MM.1S (cell line): ENCODE measurements around the gene MYO6.

Source experiments
- DNase-seq: peaks from one replicate; pipeline ENCODE4 v3.0.0-alpha.2; 2015
- H2AFZ ChIP-seq: fragments of 300-600 bp; sonication (generic); 2 replicates; pipeline ENCODE4 v1.6.0; 2016; ENCODE audit warnings: antibody characterized with exemption, low read length
- H3F3A ChIP-seq: fragments of 300-600 bp; sonication (generic); 2 replicates; pipeline ENCODE4 v1.6.1; 2016; ENCODE audit warnings: mild to moderate bottlenecking, antibody characterized with exemption, low read length, moderate library complexity, mixed read lengths; ENCODE audit not compliant: insufficient read depth
- H3K27ac ChIP-seq: fragments of 300-600 bp; sonication (generic); 2 replicates; pipeline ENCODE4 v1.5.1; 2016; ENCODE audit warnings: mild to moderate bottlenecking, low read length
- H3K27me3 ChIP-seq: fragments of 300-600 bp; sonication (generic); replicated peaks from 2 replicates; pipeline ENCODE4 v1.6.0; 2016; ENCODE audit warnings: low read length; ENCODE audit not compliant: insufficient read depth
- H3K36me3 ChIP-seq: fragments of 300-600 bp; sonication (generic); replicated peaks from 2 replicates; pipeline ENCODE4 v1.6.1; 2016; ENCODE audit warnings: mild to moderate bottlenecking, low read length, mixed read lengths; ENCODE audit not compliant: insufficient read depth
- H3K4me1 ChIP-seq: fragments of 300-600 bp; sonication (generic); 2 replicates; pipeline ENCODE4 v1.6.1; 2016; ENCODE audit warnings: low read length, mixed read lengths
- H3K4me2 ChIP-seq: fragments of 300-600 bp; sonication (generic); 2 replicates; pipeline ENCODE4 v1.6.0; 2016; ENCODE audit warnings: low read depth, low read length
- H3K4me3 ChIP-seq: fragments of 300-600 bp; sonication (generic); 2 replicates; pipeline ENCODE4 v1.5.1; 2016; ENCODE audit warnings: low read length, mixed read lengths
- H3K79me2 ChIP-seq: fragments of 300-600 bp; sonication (generic); 2 replicates; pipeline ENCODE4 v1.6.1; 2016; ENCODE audit warnings: mixed run types, low read length, mixed read lengths
- H3K9ac ChIP-seq: fragments of 300-600 bp; sonication (generic); 2 replicates; pipeline ENCODE4 v1.6.1; 2016; ENCODE audit warnings: low read length, mixed read lengths
- H3K9me2 ChIP-seq: fragments of 300-600 bp; sonication (generic); replicated peaks from 2 replicates; pipeline ENCODE4 v1.6.1; 2016; ENCODE audit warnings: mild to moderate bottlenecking, low read length, mixed read lengths; ENCODE audit not compliant: insufficient read depth
- H3K9me3 ChIP-seq: fragments of 300-600 bp; sonication (generic); replicated peaks from 2 replicates; pipeline ENCODE4 v1.6.1; 2016; ENCODE audit warnings: mild to moderate bottlenecking, low read length, mixed read lengths; ENCODE audit not compliant: insufficient read depth
- H4K20me1 ChIP-seq: fragments of 300-600 bp; sonication (generic); 2 replicates; pipeline ENCODE4 v1.6.1; 2016; ENCODE audit warnings: mild to moderate bottlenecking, low read length, moderate library complexity, mixed read lengths; ENCODE audit not compliant: insufficient read depth
- CTCF ChIP-seq: fragments of 300-600 bp; sonication (generic); IDR thresholded peaks from 2 replicates; pipeline ENCODE4 v1.5.1; 2016; ENCODE audit warnings: antibody characterized with exemption, low read length, mixed read lengths
- EZH2 ChIP-seq: fragments of 300-600 bp; sonication (generic); optimal IDR thresholded peaks from 2 replicates; pipeline ENCODE3; 2017; ENCODE audit warnings: low read depth, mild to moderate bottlenecking, antibody characterized with exemption, low read length, mixed read lengths
- EZH2phosphoT487 ChIP-seq: fragments of 300-600 bp; sonication (generic); IDR thresholded peaks from 2 replicates; pipeline ENCODE4 v1.6.1; 2018; ENCODE audit warnings: antibody characterized with exemption, low read length

MYO6 gene

GRCh38 chr6:75863001-75863400 lies 114.0 kb downstream of the MYO6 start:
- TF ChIP-seq EZH2, result no peak
- no peak for TF ChIP-seq CTCF
- no peak for TF ChIP-seq EZH2phosphoT487
- Histone ChIP-seq H3K79me2 (no peaks in the 10 kb centered on the region), H3F3A (no peaks in the 10 kb centered on the region), H3K4me2 (no peak overlapping the region), H3K4me1 (peaks cover 5% of the 10 kb centered on the region), H2AFZ (no peak overlapping the region), H3K27ac (no peak overlapping the region), H3K36me3 (peaks cover 7% of the 10 kb centered on the region; the same call in 1 of the 2 replicates), H3K9ac (no peak overlapping the region), H3K4me3 (no peak overlapping the region), H3K9me2 (no peaks in the 10 kb centered on the region), H3K27me3 (no peaks in the 10 kb centered on the region), H4K20me1 (no peaks in the 10 kb centered on the region), H3K9me3 (no peaks in the 10 kb centered on the region)
- no peak for DNase-seq

GRCh38 chr6:75863784-75864183 lies 114.7 kb downstream of the MYO6 start:
- no peak overlapping the region for H3K27ac ChIP-seq
- H3K9me3 ChIP-seq, result no peaks in the 10 kb centered on the region
- peaks cover 5% of the 10 kb centered on the region for H3K4me1 ChIP-seq
- no peaks in the 10 kb centered on the region for H3F3A ChIP-seq
- no peaks in the 10 kb centered on the region for H3K79me2 ChIP-seq
- H3K4me2 ChIP-seq, result no peak overlapping the region
- H3K4me3 ChIP-seq, result no peak overlapping the region
- H3K36me3 ChIP-seq, result peaks cover 7% of the 10 kb centered on the region; the same call in 1 of the 2 replicates
- H3K9me2 ChIP-seq, result no peaks in the 10 kb centered on the region
- no peak for DNase-seq
- no peak overlapping the region for H3K9ac ChIP-seq
- no peaks in the 10 kb centered on the region for H3K27me3 ChIP-seq
- TF ChIP-seq CTCF (no peak), EZH2 (no peak), EZH2phosphoT487 (no peak)
- H2AFZ ChIP-seq, result no peak overlapping the region
- H4K20me1 ChIP-seq, result no peaks in the 10 kb centered on the region

GRCh38 chr6:75864446-75864845 lies 115.4 kb downstream of the MYO6 start:
- Histone ChIP-seq H2AFZ (no peak overlapping the region), H4K20me1 (no peaks in the 10 kb centered on the region)

More at GRCh38 chr6:75864446-75864845, 115.4 kb downstream of the MYO6 start:
- Histone ChIP-seq H3K4me3 (no peak overlapping the region), H3K27ac (no peak overlapping the region), H3F3A (no peaks in the 10 kb centered on the region), H3K9me2 (no peaks in the 10 kb centered on the region), H3K36me3 (peaks cover 7% of the 10 kb centered on the region; the same call in 1 of the 2 replicates), H3K9ac (no peak overlapping the region), H3K27me3 (no peaks in the 10 kb centered on the region), H3K4me1 (peaks cover 5% of the 10 kb centered on the region), H3K9me3 (no peaks in the 10 kb centered on the region), H3K4me2 (no peak overlapping the region), H3K79me2 (no peaks in the 10 kb centered on the region)
- TF ChIP-seq EZH2, result no peak
- TF ChIP-seq EZH2phosphoT487, result no peak
- TF ChIP-seq CTCF, result no peak
- no peak for DNase-seq
